Hepatocyte (in vitro differentiated cells): ENCODE measurements around the gene ZNF274. TPM values are rescaled to one million over a fixed set of nuclear protein-coding genes. Genes with fewer than 3 reads are reported as not detected.

Experiments used
- DNase-seq: peaks from one replicate; pipeline ENCODE4 v3.0.0-alpha.2; 2016; ENCODE audit warnings: low spot score
- H2AFZ ChIP-seq: fragments of 200-600 bp; sonication (generic); 2 replicates; pipeline ENCODE4 v1.6.0; 2016; ENCODE audit warnings: antibody characterized with exemption, mild to moderate bottlenecking
- H3K27ac ChIP-seq: fragments of 200-600 bp; sonication (generic); 2 replicates; pipeline ENCODE4 v1.5.1; 2016; ENCODE audit warnings: mild to moderate bottlenecking
- H3K27me3 ChIP-seq: fragments of 200-600 bp; sonication (generic); 2 replicates; pipeline ENCODE4 v1.6.1; 2016
- H3K36me3 ChIP-seq: fragments of 200-600 bp; sonication (generic); replicated peaks from 2 replicates; pipeline ENCODE4 v1.5.1; 2016; ENCODE audit warnings: low read depth; ENCODE audit not compliant: insufficient read depth
- H3K4me1 ChIP-seq: fragments of 200-600 bp; sonication (generic); 2 replicates; pipeline ENCODE4 v1.5.1; 2016; ENCODE audit warnings: mild to moderate bottlenecking, moderate library complexity; ENCODE audit not compliant: insufficient read depth
- H3K4me2 ChIP-seq: fragments of 200-600 bp; sonication (generic); 2 replicates; pipeline ENCODE4 v1.6.0; 2016
- H3K4me3 ChIP-seq: fragments of 200-600 bp; sonication (generic); 2 replicates; pipeline ENCODE4 v1.5.1; 2016; ENCODE audit warnings: mild to moderate bottlenecking
- H3K79me2 ChIP-seq: fragments of 200-600 bp; sonication (generic); 2 replicates; pipeline ENCODE4 v1.6.0; 2017; ENCODE audit warnings: mild to moderate bottlenecking
- H3K9me2 ChIP-seq: fragments of 200-600 bp; sonication (generic); replicated peaks from 2 replicates; pipeline ENCODE4 v1.6.0; 2017; ENCODE audit warnings: mild to moderate bottlenecking; ENCODE audit not compliant: insufficient read depth
- H3K9me3 ChIP-seq: fragments of 200-600 bp; sonication (generic); 2 replicates; pipeline ENCODE4 v1.5.1; 2016; ENCODE audit warnings: low read depth, mild to moderate bottlenecking
- H4K20me1 ChIP-seq: fragments of 200-600 bp; sonication (generic); 2 replicates; pipeline ENCODE4 v1.6.0; 2016; ENCODE audit warnings: mild to moderate bottlenecking; ENCODE audit not compliant: insufficient read depth, poor library complexity, severe bottlenecking
- EZH2 ChIP-seq: fragments of 200-600 bp; sonication (generic); IDR thresholded peaks from 2 replicates; pipeline ENCODE4 v1.6.1; 2016; ENCODE audit warnings: antibody characterized with exemption, mild to moderate bottlenecking, borderline replicate concordance
- EZH2phosphoT487 ChIP-seq: fragments of 200-600 bp; sonication (generic); IDR thresholded peaks from one replicate; pipeline ENCODE4 v1.6.1; 2018; ENCODE audit warnings: antibody characterized with exemption, mild to moderate bottlenecking, low read depth, moderate library complexity; ENCODE audit not compliant: unreplicated experiment, severe bottlenecking
- WGBS: methylation state at CpG from one replicate; pipeline ENCODE4 v1.1.6; 2016; ENCODE audit warnings: low lambda C conversion rate; ENCODE audit errors: missing lambda C conversion rate; 5-methylcytosine and 5-hydroxymethylcytosine counted together
- polyA plus RNA-seq: library from polyadenylated mRNA; unstranded; fragments of >200 nt; fragmentation: Nextera tagmentation; extraction: Ambion mirVana; gene quantifications from 2 replicates; pipeline ENCODE4 v1.2.1, GENCODE V29; 2016
- total RNA-seq: library from RNA; depleted of rRNA; stranded (reverse); fragments of >200 nt; gene quantifications from 2 replicates; pipeline ENCODE4 v1.2.3, GENCODE V29; 2014
- TF ChIP-seq, protein P1 (sequence below): fragments of 200-600 bp; sonication (generic); IDR thresholded peaks from 2 replicates; pipeline ENCODE4 v1.5.1; 2016; ENCODE audit warnings: antibody characterized with exemption, mild to moderate bottlenecking; ENCODE audit not compliant: poor library complexity

Gene ZNF274
- total and polyA plus RNA-seq, 2 experiments from 2014 or later: 28.1 to 30.8 TPM

DNA sequence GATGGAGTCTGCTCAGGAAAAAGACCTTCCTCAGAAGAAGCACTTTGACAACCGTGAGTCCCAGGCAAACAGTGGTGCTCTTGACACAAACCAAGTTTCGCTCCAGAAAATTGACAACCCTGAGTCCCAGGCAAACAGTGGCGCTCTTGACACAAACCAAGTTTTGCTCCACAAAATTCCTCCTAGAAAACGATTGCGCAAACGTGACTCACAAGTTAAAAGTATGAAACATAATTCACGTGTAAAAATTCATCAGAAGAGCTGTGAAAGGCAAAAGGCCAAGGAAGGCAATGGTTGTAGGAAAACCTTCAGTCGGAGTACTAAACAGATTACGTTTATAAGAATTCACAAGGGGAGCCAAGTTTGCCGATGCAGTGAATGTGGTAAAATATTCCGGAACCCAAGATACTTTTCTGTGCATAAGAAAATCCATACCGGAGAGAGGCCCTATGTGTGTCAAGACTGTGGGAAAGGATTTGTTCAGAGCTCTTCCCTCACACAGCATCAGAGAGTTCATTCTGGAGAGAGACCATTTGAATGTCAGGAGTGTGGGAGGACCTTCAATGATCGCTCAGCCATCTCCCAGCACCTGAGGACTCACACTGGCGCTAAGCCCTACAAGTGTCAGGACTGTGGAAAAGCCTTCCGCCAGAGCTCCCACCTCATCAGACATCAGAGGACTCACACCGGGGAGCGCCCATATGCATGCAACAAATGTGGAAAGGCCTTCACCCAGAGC is 29.6 kb downstream of the ZNF274 start:
- peaks cover 17% of the 10 kb centered on the region for H3K36me3 ChIP-seq

DNA sequence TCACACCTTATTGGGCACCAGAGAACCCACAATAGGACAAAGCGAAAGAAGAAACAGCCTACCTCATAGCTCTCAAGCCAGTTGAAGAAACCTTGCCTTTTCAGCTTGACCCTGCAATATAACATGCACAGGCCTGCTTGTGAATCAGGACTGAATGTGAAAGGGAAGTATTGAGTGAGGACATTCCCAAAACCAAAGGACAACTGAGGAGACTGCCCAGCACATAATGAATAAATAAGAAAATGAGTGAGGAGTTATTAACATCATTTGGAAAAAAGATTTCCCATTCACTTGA is 30.2 kb downstream of the ZNF274 start:
- H3K79me2 ChIP-seq: no peaks in the 10 kb centered on the region
- H3K9me2 ChIP-seq: no peaks in the 10 kb centered on the region
- no peak overlapping the region for H3K4me2 ChIP-seq
- no peak for DNase-seq
- no peak overlapping the region for H2AFZ ChIP-seq
- H3K27ac ChIP-seq: no peak overlapping the region
- H4K20me1 ChIP-seq: no peaks in the 10 kb centered on the region
- peaks cover 59% of the 10 kb centered on the region for H3K9me3 ChIP-seq
- no peaks in the 10 kb centered on the region for H3K27me3 ChIP-seq
- TF ChIP-seq EZH2phosphoT487 (no peak), EZH2 (no peak)
- TF ChIP-seq, protein P1, sequence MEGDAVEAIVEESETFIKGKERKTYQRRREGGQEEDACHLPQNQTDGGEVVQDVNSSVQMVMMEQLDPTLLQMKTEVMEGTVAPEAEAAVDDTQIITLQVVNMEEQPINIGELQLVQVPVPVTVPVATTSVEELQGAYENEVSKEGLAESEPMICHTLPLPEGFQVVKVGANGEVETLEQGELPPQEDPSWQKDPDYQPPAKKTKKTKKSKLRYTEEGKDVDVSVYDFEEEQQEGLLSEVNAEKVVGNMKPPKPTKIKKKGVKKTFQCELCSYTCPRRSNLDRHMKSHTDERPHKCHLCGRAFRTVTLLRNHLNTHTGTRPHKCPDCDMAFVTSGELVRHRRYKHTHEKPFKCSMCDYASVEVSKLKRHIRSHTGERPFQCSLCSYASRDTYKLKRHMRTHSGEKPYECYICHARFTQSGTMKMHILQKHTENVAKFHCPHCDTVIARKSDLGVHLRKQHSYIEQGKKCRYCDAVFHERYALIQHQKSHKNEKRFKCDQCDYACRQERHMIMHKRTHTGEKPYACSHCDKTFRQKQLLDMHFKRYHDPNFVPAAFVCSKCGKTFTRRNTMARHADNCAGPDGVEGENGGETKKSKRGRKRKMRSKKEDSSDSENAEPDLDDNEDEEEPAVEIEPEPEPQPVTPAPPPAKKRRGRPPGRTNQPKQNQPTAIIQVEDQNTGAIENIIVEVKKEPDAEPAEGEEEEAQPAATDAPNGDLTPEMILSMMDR: no peak
- no peaks in the 10 kb centered on the region for H3K4me1 ChIP-seq
- no peak overlapping the region for H3K4me3 ChIP-seq
- WGBS: 95% methylated on average over 1 of the region's 1 CpG
- peaks cover 17% of the 10 kb centered on the region for H3K36me3 ChIP-seq

More for the DNA sequence above, 29.6 kb downstream of the ZNF274 start:
- Histone ChIP-seq H4K20me1 (no peaks in the 10 kb centered on the region), H3K4me2 (no peak overlapping the region), H3K27me3 (no peaks in the 10 kb centered on the region), H3K79me2 (no peaks in the 10 kb centered on the region), H3K9me3 (peaks cover 64% of the 10 kb centered on the region), H2AFZ (no peak overlapping the region), H3K9me2 (no peaks in the 10 kb centered on the region), H3K4me1 (no peaks in the 10 kb centered on the region), H3K27ac (no peak overlapping the region), H3K4me3 (no peak overlapping the region)
- TF ChIP-seq, protein P1: no peak
- TF ChIP-seq EZH2phosphoT487 (no peak), EZH2 (no peak)
- 98% methylated on average over 17 of the region's 17 CpGs for WGBS
- DNase-seq: no peak

DNA sequence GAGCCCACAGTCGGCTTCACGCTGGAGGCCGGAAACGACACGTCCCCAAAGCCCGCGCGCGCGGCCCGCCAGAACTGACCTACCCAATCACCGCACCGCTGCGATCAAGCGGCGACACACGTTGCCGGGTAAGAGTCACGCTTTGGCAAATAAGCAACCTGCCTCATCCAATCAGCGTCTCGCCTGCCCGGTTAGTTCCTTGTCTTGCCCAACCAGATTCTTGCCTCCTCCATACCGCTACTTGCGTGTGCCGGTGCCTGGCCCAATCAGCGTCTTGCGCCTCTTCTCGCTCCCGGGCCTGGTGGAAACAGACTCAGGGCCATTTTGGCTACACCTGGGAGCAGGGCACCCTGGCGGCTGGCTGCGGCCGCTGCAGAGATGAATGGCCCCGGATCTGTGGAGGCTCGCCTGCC is 34.2 kb downstream of the ZNF274 start:
- WGBS: 98% methylated on average over 34 of the region's 34 CpGs
- TF ChIP-seq, protein P1: no peak
- no peak for TF ChIP-seq EZH2phosphoT487
- no peak for TF ChIP-seq EZH2
- H3K79me2 ChIP-seq: no peaks in the 10 kb centered on the region
- no peak overlapping the region for H2AFZ ChIP-seq
- H3K4me1 ChIP-seq: no peaks in the 10 kb centered on the region
- no peak overlapping the region for H3K4me2 ChIP-seq
- H4K20me1 ChIP-seq: no peaks in the 10 kb centered on the region
- no peaks in the 10 kb centered on the region for H3K27me3 ChIP-seq
- no peak overlapping the region for H3K4me3 ChIP-seq
- H3K9me2 ChIP-seq: no peaks in the 10 kb centered on the region
- DNase-seq: no peak
- H3K36me3 ChIP-seq: peaks cover 9% of the 10 kb centered on the region
- H3K9me3 ChIP-seq: peaks cover 32% of the 10 kb centered on the region
- no peak overlapping the region for H3K27ac ChIP-seq
